Measurements from ENCODE around the gene PNKD. TPM values are rescaled to one million over a fixed set of nuclear protein-coding genes. Genes with fewer than 3 reads are reported as not detected.

Gene PNKD
- total and polyA plus RNA-seq, 10 of the 15 experiments (the other 5 are each of a cell fraction or from before 2014, with no cell fraction given): 27.2 to 106 (median 61.3) TPM

GRCh38 chr2:218292048-218293014, 22.0 kb downstream of the PNKD start, which contains the start of gene TMBIM1 (continued):
- no peak for TF ChIP-seq USF2 (IDR thresholded peaks at IDR 0.05; ENCODE audit: borderline replicate concordance, low read depth, low read length)
- no peak for TF ChIP-seq NFXL1 (IDR thresholded peaks at IDR 0.05; ENCODE audit: borderline replicate concordance)
- no peak for TF ChIP-seq CBX3 (IDR thresholded peaks at IDR 0.05; ENCODE audit: borderline replicate concordance, low read depth)
- no peak for TF ChIP-seq CBFB (IDR thresholded peaks at IDR 0.05; ENCODE audit: low read depth)
- TF ChIP-seq, protein P1, sequence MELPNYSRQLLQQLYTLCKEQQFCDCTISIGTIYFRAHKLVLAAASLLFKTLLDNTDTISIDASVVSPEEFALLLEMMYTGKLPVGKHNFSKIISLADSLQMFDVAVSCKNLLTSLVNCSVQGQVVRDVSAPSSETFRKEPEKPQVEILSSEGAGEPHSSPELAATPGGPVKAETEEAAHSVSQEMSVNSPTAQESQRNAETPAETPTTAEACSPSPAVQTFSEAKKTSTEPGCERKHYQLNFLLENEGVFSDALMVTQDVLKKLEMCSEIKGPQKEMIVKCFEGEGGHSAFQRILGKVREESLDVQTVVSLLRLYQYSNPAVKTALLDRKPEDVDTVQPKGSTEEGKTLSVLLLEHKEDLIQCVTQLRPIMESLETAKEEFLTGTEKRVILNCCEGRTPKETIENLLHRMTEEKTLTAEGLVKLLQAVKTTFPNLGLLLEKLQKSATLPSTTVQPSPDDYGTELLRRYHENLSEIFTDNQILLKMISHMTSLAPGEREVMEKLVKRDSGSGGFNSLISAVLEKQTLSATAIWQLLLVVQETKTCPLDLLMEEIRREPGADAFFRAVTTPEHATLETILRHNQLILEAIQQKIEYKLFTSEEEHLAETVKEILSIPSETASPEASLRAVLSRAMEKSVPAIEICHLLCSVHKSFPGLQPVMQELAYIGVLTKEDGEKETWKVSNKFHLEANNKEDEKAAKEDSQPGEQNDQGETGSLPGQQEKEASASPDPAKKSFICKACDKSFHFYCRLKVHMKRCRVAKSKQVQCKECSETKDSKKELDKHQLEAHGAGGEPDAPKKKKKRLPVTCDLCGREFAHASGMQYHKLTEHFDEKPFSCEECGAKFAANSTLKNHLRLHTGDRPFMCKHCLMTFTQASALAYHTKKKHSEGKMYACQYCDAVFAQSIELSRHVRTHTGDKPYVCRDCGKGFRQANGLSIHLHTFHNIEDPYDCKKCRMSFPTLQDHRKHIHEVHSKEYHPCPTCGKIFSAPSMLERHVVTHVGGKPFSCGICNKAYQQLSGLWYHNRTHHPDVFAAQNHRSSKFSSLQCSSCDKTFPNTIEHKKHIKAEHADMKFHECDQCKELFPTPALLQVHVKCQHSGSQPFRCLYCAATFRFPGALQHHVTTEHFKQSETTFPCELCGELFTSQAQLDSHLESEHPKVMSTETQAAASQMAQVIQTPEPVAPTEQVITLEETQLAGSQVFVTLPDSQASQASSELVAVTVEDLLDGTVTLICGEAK (IDR thresholded peaks at IDR 0.05; ENCODE audit: borderline replicate concordance): no peak
- TF ChIP-seq HCFC1 (IDR thresholded peaks at IDR 0.05; ENCODE audit: low read length): no peak
- TF ChIP-seq RBBP5 (conservative IDR thresholded peaks at IDR 0.05): no peak
- TF ChIP-seq, protein P2, sequence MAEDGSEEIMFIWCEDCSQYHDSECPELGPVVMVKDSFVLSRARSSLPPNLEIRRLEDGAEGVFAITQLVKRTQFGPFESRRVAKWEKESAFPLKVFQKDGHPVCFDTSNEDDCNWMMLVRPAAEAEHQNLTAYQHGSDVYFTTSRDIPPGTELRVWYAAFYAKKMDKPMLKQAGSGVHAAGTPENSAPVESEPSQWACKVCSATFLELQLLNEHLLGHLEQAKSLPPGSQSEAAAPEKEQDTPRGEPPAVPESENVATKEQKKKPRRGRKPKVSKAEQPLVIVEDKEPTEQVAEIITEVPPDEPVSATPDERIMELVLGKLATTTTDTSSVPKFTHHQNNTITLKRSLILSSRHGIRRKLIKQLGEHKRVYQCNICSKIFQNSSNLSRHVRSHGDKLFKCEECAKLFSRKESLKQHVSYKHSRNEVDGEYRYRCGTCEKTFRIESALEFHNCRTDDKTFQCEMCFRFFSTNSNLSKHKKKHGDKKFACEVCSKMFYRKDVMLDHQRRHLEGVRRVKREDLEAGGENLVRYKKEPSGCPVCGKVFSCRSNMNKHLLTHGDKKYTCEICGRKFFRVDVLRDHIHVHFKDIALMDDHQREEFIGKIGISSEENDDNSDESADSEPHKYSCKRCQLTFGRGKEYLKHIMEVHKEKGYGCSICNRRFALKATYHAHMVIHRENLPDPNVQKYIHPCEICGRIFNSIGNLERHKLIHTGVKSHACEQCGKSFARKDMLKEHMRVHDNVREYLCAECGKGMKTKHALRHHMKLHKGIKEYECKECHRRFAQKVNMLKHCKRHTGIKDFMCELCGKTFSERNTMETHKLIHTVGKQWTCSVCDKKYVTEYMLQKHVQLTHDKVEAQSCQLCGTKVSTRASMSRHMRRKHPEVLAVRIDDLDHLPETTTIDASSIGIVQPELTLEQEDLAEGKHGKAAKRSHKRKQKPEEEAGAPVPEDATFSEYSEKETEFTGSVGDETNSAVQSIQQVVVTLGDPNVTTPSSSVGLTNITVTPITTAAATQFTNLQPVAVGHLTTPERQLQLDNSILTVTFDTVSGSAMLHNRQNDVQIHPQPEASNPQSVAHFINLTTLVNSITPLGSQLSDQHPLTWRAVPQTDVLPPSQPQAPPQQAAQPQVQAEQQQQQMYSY (CRISPR knock-in tag; IDR thresholded peaks at IDR 0.05): no peak
- TF ChIP-seq SMAD1 (IDR thresholded peaks at IDR 0.05; ENCODE audit: low read depth, partially characterized antibody): no peak
- TF ChIP-seq ESRRA (IDR thresholded peaks at IDR 0.05; ENCODE audit: low read length): no peak
- no peak for TF ChIP-seq SUZ12 (IDR thresholded peaks at IDR 0.05; ENCODE audit: unreplicated experiment)
- TF ChIP-seq PAX8 (IDR thresholded peaks at IDR 0.05): no peak
- TF ChIP-seq RAD21 (IDR thresholded peaks at IDR 0.05; ENCODE audit: insufficient read depth, low read depth, low read length): peak; percentile 51
- TF ChIP-seq GABPA (IDR thresholded peaks at IDR 0.05; ENCODE audit: low read depth): no peak
- no peak for TF ChIP-seq PML (IDR thresholded peaks at IDR 0.05; ENCODE audit: low read length)
- no peak for TF ChIP-seq BCLAF1 (IDR thresholded peaks at IDR 0.05)
- TF ChIP-seq ZSCAN29 (IDR thresholded peaks at IDR 0.05): no peak
- TF ChIP-seq SREBF2 (IDR thresholded peaks at IDR 0.05; ENCODE audit: low read length): no peak
